AG09309 (cell line): ENCODE results near the gene DSEL.

Experiments
- DNase-seq: peaks from one replicate; pipeline ENCODE4 v3.0.0-alpha.2; 2010; ENCODE audit warnings: low read depth
- H3K4me3 ChIP-seq: 2 replicates; pipeline ENCODE4 v1.5.1; 2011; ENCODE audit warnings: mild to moderate bottlenecking, low read depth, low read length, moderate library complexity; ENCODE audit not compliant: control insufficient read depth
- CTCF ChIP-seq: IDR thresholded peaks from 2 replicates; pipeline ENCODE4 v1.5.1; 2011; ENCODE audit warnings: mild to moderate bottlenecking, low read depth, low read length, inconsistent platforms; ENCODE audit not compliant: insufficient read depth, control insufficient read depth; ENCODE audit errors: missing control alignments

DSEL gene

GRCh38 chr18:67515942-67516538, 480 bp downstream of the DSEL start:
- peak; percentile 83 for TF ChIP-seq CTCF
- H3K4me3 ChIP-seq, result peak overlapping the region; percentile 90
- DNase-seq, result peak; percentile 54

- no peak for TF ChIP-seq CTCF
- no peak for DNase-seq
- peak overlapping the region; percentile 90 for H3K4me3 ChIP-seq
Observed at GRCh38 chr18:67514901-67515540, 1.5 kb downstream of the DSEL start.

- DNase-seq, result no peak
- peak overlapping the region; percentile 90 for H3K4me3 ChIP-seq
- TF ChIP-seq CTCF, result no peak
Observed at GRCh38 chr18:67514465-67514864, 2.1 kb downstream of the DSEL start.

GRCh38 chr18:67513280-67513679, 3.2 kb downstream of the DSEL start:
- peak; percentile 18 for TF ChIP-seq CTCF
- no peak overlapping the region for H3K4me3 ChIP-seq
- no peak for DNase-seq

GRCh38 chr18:67511840-67512239, 4.7 kb downstream of the DSEL start:
- no peak for DNase-seq
- no peak for TF ChIP-seq CTCF
- H3K4me3 ChIP-seq, result no peak overlapping the region

GRCh38 chr18:67510831-67511230, 5.7 kb downstream of the DSEL start:
- no peak overlapping the region for H3K4me3 ChIP-seq
- TF ChIP-seq CTCF, result no peak

More at GRCh38 chr18:67510831-67511230, 5.7 kb downstream of the DSEL start:
- DNase-seq, result no peak
